Adipose tissue (tissue), 3 donors: ENCODE measurements around the gene FLYWCH2. TPM values are rescaled to one million over a fixed set of nuclear protein-coding genes. Genes with fewer than 3 reads are reported as not detected.

Source experiments
- H3K27ac ChIP-seq: one replicate; pipeline ENCODE4 v1.5.1; 2013; ENCODE audit warnings: low read depth, low read length
- WGBS, 3 donors: extraction: QIAGEN DNeasy Blood & Tissue Kit; methylation state at CpG; one replicate each; pipeline ENCODE4 v1.1.7; 2013; 5-methylcytosine and 5-hydroxymethylcytosine counted together
- polyA plus RNA-seq, 3 donors: library from polyadenylated mRNA; stranded (reverse); fragments of 200-250 nt; gene quantifications; one replicate each; pipeline ENCODE4 v1.2.3, GENCODE V29; 2013
- donor health status: healthy with polysubstance abuse.
- donor health status: Bipolar disorder and iron deficiency.
- donor health status: healthy.

FLYWCH2 gene
- polyA plus RNA-seq, 3 donors, result 15.8 to 43.1 (median 32.4) TPM

DNA sequence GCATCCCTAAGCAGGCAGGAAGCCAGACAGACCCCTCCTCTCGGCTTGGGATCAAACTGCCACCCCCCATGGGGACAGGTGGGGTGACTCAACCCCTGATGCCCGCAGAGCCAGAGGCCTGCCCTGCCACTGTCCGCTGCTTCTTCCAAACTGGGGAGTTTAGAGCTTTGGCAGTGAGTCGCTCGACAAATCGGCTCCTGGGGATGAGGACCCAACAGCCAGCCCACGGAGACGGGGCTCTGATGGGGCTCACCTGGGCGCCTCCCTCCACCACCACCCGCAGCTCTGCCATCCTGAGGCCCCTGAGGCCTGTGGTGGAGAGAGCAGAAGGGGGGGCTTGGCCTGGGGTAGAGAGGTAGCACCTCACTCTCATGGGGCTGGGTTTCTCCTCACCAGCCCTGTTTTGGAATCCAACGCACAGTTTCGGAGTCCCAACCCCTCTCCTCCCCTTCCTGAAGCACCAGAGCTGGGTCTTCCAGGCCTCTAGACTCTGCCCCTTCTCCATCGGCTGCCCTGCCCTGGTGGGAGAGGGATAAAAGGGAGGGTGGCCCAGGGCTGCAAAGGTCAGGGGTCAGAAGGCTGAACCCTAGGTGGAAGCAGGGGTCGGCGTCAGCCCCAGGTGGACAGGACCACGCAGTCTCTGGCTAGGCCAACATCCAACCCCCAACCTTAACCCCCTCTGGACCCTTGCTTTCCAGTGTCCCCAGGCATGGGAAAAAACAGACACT is 30.8 kb upstream of the FLYWCH2 start:
- 89 to 91% (median 90%) methylated on average over 16 of the region's 16 CpGs for WGBS, 3 donors
- no peak overlapping the region for H3K27ac ChIP-seq

GRCh38 chr16:2852731-2853507 is 30.1 kb upstream of the FLYWCH2 start:
- WGBS, 3 donors, result 47 to 74% (median 49%) methylated on average over 47 to 56 of the region's 56 CpGs
- H3K27ac ChIP-seq, result no peak overlapping the region

- no peak overlapping the region for H3K27ac ChIP-seq
- 75 to 87% (median 82%) methylated on average over 18 of the region's 18 CpGs for WGBS, 3 donors
These were observed 29.4 kb upstream of the FLYWCH2 start for GRCh38 chr16:2853531-2854073.

DNA sequence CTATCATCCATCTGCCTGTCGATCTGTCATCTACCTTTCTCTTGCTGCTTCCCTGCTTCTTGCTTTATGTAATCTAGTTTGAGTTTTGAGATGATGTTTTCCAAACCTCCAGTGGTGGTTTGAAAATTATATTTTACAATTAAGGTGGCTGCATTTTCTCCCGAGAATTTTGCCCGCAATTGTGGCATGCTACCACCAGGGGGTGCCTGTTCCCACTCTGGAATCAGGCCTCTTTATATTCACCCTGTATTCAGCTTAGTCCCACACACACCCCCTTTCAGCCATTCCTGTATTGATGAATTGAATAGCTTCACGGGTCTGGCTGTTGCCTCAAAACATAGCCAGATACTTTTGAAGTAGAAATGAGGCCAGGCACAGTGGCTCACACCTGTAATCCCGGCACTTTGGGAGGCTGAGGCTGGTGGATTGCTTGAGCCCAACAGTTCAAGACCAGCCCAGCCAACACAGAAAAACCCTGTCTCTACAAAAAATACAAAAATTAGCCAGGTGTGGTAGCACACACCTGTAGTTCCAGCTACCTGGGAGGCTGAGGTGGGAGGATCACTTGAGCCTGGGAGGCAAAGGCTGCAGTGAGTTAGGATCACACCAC is 28.2 kb upstream of the FLYWCH2 start:
- 60 to 77% (median 76%) methylated on average over 5 of the region's 5 CpGs for WGBS, 3 donors
- no peak overlapping the region for H3K27ac ChIP-seq

GRCh38 chr16:2855536-2855935 is 27.5 kb upstream of the FLYWCH2 start:
- H3K27ac ChIP-seq, result no peak overlapping the region
- WGBS, 3 donors, result 78 to 89% (median 82%) methylated on average over 6 of the region's 6 CpGs

- 80 to 90% (median 82%) methylated on average over 14 of the region's 14 CpGs for WGBS, 3 donors
- no peak overlapping the region for H3K27ac ChIP-seq
These were observed 26.8 kb upstream of the FLYWCH2 start for GRCh38 chr16:2856061-2856670.

DNA sequence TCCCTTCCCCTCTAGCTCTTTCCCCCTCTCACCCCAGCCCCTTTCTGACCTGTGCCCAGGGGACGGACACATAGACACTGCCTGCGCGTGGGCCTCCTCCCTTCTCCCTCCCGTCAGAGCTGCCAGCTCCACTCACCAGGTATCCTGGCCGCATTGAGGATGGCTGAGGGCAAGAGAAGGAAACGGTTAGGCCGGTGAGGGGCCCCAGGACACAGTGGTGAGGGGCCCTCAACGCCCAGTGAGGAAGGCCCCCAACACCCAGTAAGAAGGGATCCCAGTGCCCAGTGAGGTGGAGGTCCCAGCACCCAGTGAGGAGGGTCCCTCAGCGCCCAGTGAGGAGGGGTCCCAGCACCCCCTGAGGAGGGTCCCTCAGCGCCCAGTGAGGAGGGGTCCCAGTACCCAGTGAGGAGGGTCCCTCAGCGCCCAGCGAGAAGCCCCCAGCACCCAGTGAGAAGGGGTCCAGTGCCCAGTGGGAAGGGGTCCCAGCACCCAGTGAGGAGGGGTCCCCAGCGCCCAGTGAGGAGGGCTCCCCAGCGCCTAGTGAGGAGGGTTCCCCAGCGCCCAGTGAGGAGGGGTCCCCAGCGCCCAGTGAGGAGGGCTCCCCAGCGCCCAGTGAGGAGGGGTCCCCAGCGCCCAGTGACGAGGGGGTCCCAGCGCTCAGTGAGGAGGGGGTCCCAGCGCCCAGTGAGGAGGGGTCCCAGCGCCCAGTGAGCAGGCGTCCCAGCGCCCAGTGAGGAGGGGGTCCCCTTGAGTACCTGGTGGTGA is 26.1 kb upstream of the FLYWCH2 start:
- H3K27ac ChIP-seq, result no peak overlapping the region
- WGBS, 3 donors, result 82 to 86% (median 86%) methylated on average over 21 to 24 of the region's 24 CpGs

GRCh38 chr16:2857451-2858244 is 25.4 kb upstream of the FLYWCH2 start, which contains the start of gene PRSS22:
Gene PRSS22, minus strand, starts transcription at chr16:2858170. Its CDS starts 66 bp downstream, at chr16:2858104.
- 7 to 11% (median 7%) methylated on average over 40 to 42 of the region's 42 CpGs for WGBS, 3 donors
- H3K27ac ChIP-seq, result no peak within 1 kb of the TSS

DNA sequence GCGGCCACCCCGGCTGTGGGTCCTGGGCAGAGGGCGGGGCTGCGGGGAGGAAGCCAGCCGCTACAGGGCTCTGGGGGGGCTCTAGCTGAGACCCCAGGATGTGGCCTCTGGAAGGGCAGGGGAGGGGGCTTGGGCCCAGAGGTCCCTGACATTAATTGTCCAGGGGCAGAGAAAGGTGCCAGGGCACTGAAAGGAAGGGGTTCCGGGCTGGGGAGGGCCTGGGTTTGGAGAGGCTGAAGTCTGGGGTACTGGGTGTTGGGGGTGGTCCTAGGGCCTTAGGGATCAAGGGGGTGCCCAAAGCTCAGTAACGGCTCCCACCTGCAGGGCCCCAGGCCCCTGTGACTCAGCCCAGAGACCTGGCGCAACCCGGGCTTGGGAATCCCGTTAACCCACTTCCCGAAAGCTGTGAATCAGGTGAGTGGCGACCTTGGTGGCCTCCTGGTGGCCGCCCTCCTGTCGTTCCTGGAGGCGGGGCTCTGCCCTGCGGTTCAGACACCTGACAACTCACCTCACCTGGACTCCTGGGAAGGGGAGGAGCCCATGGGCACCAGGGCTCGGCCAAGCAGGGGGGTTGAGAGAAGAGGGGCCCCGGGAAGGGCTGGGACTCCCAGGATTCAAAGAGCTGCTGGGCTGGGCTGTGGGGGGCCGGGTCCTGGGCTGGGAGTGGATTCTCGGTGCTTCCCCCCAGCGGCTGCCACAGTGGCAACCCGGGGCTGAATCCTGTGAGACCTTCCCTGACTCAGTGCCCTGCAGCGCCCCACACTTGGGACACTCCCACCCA is 24.6 kb upstream of the FLYWCH2 start:
- H3K27ac ChIP-seq, result no peak overlapping the region
- WGBS, 3 donors, result 9 to 27% (median 15%) methylated on average over 21 to 23 of the region's 23 CpGs

DNA sequence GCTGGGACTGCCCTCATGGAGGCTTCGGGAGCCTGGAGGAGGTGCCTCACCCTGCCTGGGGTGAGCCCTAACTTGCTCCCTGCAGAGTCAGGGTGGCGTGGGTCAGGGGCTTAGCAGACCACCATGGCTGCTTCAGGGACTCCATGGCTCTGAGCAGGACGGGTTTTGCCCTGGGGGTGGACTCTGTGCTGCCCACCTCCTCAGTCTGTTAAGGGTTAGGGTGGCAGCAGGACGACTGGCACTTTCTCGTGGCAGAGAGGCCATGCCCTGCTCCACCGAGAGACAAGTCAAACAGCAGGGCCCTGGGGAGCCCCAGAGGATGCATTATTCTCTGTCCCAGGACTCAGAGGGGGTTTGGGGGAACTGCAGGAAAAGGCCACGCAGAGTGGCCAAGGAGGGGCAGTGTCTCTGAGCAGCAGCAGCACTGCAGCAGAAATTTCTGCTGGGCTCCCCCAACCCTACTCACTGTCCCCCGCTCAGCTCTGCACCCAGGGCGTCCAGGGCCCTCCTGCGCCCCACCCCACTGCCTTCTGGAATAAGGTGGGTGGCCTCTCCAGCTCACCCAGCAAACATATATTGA is 23.2 kb upstream of the FLYWCH2 start:
- no peak overlapping the region for H3K27ac ChIP-seq
- 73 to 86% (median 80%) methylated on average over 10 of the region's 10 CpGs for WGBS, 3 donors

GRCh38 chr16:2860826-2861567 is 22.0 kb upstream of the FLYWCH2 start:
- H3K27ac ChIP-seq, result no peak overlapping the region
- 69 to 83% (median 79%) methylated on average over 8 of the region's 8 CpGs for WGBS, 3 donors

DNA sequence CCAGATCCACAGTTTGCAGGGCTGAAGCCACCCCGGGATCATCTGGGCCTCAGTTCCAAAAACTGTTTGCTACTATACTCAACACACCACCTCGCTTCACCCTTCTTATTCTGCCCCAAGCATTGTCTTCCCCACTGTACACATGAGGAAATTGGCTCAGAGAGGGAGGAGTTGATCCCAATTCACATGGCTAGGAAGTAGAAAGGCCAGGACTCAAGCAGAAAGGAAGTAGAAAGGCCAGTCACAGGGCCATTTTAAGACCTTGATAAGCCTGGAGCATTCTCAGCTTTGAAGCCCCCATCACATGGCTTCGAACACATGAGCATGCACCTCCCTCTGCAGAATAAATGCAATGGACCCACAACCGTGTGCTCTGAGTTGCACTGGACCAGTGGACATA is 17.4 kb upstream of the FLYWCH2 start:
- WGBS, 3 donors, result 61 to 75% (median 71%) methylated on average over 4 of the region's 4 CpGs
- H3K27ac ChIP-seq, result no peak overlapping the region

DNA sequence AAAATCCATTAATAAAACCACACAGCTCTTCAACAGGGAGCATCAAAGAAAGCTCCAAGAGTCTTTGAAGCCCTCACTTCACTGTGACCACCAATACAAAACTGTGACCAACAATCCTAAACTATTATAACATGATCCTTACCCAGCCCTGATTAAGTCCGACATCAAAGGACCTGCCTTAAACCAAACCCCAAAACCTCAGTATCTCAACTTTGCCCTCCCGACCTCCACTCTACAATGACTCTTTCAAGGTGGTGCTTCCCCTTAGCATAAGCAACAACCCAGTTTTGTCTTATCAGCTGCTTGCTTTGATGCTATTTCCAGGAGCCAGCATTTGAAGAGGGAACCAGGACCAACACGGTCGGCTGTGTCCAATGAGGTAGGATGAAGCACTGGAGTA is 16.6 kb upstream of the FLYWCH2 start:
- 56 to 74% (median 62%) methylated on average over 4 of the region's 4 CpGs for WGBS, 3 donors
- H3K27ac ChIP-seq, result no peak overlapping the region

DNA sequence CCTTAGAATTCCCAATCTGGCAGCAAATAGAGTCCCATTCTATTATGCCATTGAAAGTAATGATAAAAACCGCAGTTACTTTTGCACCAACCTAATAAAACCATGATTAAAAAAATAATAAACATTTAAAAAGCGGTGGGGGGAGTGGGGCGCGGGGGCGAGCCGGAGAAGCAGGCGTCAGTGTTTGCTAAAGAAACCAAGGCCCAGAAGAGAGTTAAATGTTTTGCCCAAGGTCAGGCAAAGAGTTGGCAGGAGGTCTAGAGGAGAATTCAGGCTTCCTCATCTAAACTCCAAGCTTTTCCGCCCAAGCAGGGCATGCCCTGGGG is 15.4 kb upstream of the FLYWCH2 start:
- no peak overlapping the region for H3K27ac ChIP-seq
- WGBS, 3 donors, result 15 to 34% (median 26%) methylated on average over 8 of the region's 8 CpGs

GRCh38 chr16:2867987-2868789 is 14.8 kb upstream of the FLYWCH2 start:
- peak overlapping the region; percentile 51 for H3K27ac ChIP-seq
- WGBS, 3 donors, result 0 to 1% (median 0%) methylated on average over 35 to 45 of the region's 45 CpGs
